Measurements from ENCODE around the gene ZNF750. TPM values are rescaled to one million over a fixed set of nuclear protein-coding genes. Genes with fewer than 3 reads are reported as not detected.

The ZNF750 gene
- total and polyA plus RNA-seq, 2 donors (not counting 3 experiments of a cell fraction or from before 2014, with no cell fraction given): 0.15 to 0.80 TPM

GRCh38 chr17:82803606-82804005 lies 36.2 kb downstream of the ZNF750 start:
- no TSS peak for BruUV-seq (replicated peaks)
- Histone ChIP-seq H3K9me1 (replicated peaks; ENCODE audit: control insufficient read depth, extremely low read depth, insufficient read depth, low read length) (no peaks in the 10 kb centered on the region), H3K9ac (replicated peaks; ENCODE audit: extremely low read depth, insufficient read depth, low read length) (no peak overlapping the region), H3K36me3 (ENCODE audit: control insufficient read depth in 2 of 2, extremely low read depth in 1 of 2, insufficient read depth in 2 of 2, low read length in 2 of 2) (peaks cover 0 to 2% of the 10 kb centered on the region in 2 experiments), H2AFZ (ENCODE audit: low read depth, low read length) (no peak overlapping the region), H3K79me2 (ENCODE audit: control insufficient read depth, insufficient read depth, low read length) (no peaks in the 10 kb centered on the region), H3K4me1 (ENCODE audit: control insufficient read depth, extremely low read depth, insufficient read depth, low read length) (peaks cover 7% of the 10 kb centered on the region), H3K4me3 (replicated peaks in 1 of 3; ENCODE audit: insufficient read depth in 1 of 3, low read depth in 1 of 3, low read length in 3 of 3) (no peak overlapping the region), H4K20me1 (replicated peaks; ENCODE audit: control insufficient read depth, extremely low read depth, insufficient read depth, low read length) (no peaks in the 10 kb centered on the region), H3K4me2 (ENCODE audit: insufficient read depth, low read length) (no peak overlapping the region), H3K27me3 (ENCODE audit: control insufficient read depth in 2 of 2, insufficient read depth in 2 of 2, low read length in 2 of 2) (no peaks in the 10 kb centered on the region), H3K27ac (ENCODE audit: insufficient read depth, low read depth, low read length) (no peak overlapping the region), H3K9me3 (replicated peaks; ENCODE audit: control insufficient read depth, insufficient read depth, low read length) (no peaks in the 10 kb centered on the region)
- POLR2A ChIA-PET: no interaction called here
- dilution Hi-C loops (cut with MboI; ENCODE audit: extremely low pct_ligation_motif_present, low sequenced_read_pairs): no loop called here
- DNase-seq (ENCODE audit: low read depth, low spot score) (no peak), FAIRE-seq (no peak)
- CTCF ChIA-PET: interaction anchor here (3.6 kb wide), 1 partner anchor 22 kb away, joined by 13 read pairs; no protein-coding TSS in a partner anchor
- TF ChIP-seq MAX (IDR thresholded peaks at IDR 0.05; ENCODE audit: insufficient read depth, insufficient read length): no peak
- no peak for TF ChIP-seq GATA2 (IDR thresholded peaks at IDR 0.05; ENCODE audit: insufficient read depth, insufficient read length, low read depth, low read length)
- no peak for TF ChIP-seq POLR2A (IDR thresholded peaks at IDR 0.05; ENCODE audit: low read depth, low read length)
- TF ChIP-seq CTCF (IDR thresholded peaks at IDR 0.05; ENCODE audit: extremely low read depth in 1 of 2, insufficient read depth in 1 of 2, low read depth in 1 of 2, low read length in 2 of 2): no peak
- no peak for TF ChIP-seq FOS (IDR thresholded peaks at IDR 0.05; ENCODE audit: borderline replicate concordance, insufficient read depth, low read length)
- no peak for TF ChIP-seq POLR2AphosphoS5 (IDR thresholded peaks at IDR 0.05; ENCODE audit: insufficient read depth, low read depth, low read length)
- no peak for TF ChIP-seq MYC (IDR thresholded peaks at IDR 0.05; ENCODE audit: low read depth, low read length)
- no peak for TF ChIP-seq JUN (IDR thresholded peaks at IDR 0.05; ENCODE audit: borderline replicate concordance, insufficient read depth, insufficient read length, low read depth)
- no peak for TF ChIP-seq EZH2 (IDR thresholded peaks at IDR 0.05; ENCODE audit: borderline replicate concordance, low read depth, low read length, severe bottlenecking)
- intact Hi-C loops (cut with micrococcal nuclease): no loop called here
